RPMI7951 (cell line): ENCODE data around the gene CAMK1D. TPM values are rescaled to one million over a fixed set of nuclear protein-coding genes. Genes with fewer than 3 reads are reported as not detected.
"Not testable (repeated sequence)": the region's sequence is repeated elsewhere in the genome, so short reads cannot be mapped to it uniquely, and the experiment has no call there.

Source experiments
- DNase-seq: peaks from one replicate; pipeline ENCODE4 v3.0.0-alpha.2; 2012; ENCODE audit warnings: low read depth
- total RNA-seq: library from RNA; depleted of rRNA; stranded (reverse); fragments of >200 nt; shearing (Covaris generic); gene quantifications from 2 replicates; pipeline ENCODE4 v1.2.3, GENCODE V29; 2014

Gene CAMK1D
- total RNA-seq, 1 experiment from 2014 or later: not detected

- DNase-seq: no peak
Observed at GRCh38 chr10:12492016-12492415, 142.7 kb downstream of the CAMK1D start.

GRCh38 chr10:12497046-12497445 is 147.7 kb downstream of the CAMK1D start:
- DNase-seq: not testable (repeated sequence)

GRCh38 chr10:12499076-12499986 is 150.0 kb downstream of the CAMK1D start:
- no peak for DNase-seq

DNA sequence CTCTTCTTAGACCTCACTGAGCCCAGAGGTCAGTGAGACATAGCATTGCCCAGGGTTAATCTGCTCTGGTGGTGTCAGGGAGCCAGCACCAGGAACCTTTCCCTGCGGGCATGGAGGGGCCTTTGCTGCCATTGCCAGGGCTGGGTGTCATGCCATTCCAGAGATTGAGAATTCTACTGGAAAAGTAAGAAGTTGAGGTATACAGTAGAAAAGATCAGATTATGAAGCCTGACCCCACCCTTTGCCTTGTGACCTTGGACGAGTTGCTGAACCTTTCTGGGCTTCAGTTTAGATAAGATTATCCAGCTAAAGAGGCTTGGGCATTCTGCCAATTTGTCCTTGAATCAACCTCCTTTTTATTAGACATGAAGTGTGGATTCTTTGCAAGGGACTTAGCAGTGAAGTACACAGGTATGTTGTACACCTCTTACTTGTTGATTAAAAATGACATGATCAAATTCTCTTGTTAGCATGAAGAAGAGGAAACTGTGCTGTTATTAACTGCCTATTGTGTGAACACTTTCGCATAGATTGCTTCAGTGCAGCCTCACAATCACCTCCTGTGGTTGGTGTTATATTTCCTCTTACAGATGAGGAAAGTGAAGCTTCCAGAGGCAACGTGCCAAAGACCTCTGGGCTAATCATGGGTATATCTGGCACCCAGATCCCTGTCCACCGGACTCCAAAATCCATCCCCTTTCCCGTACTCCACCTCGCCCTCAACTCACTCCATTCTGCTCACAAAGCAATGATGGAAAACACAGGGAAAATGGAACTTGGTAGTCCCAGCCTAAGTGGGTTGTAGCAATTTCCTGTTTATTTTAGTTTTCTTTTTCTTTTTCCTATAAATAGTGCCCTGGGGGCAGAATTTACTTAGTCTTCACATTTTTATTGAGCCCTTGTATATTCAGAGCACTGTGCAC is 151.3 kb downstream of the CAMK1D start:
- no peak for DNase-seq

DNA sequence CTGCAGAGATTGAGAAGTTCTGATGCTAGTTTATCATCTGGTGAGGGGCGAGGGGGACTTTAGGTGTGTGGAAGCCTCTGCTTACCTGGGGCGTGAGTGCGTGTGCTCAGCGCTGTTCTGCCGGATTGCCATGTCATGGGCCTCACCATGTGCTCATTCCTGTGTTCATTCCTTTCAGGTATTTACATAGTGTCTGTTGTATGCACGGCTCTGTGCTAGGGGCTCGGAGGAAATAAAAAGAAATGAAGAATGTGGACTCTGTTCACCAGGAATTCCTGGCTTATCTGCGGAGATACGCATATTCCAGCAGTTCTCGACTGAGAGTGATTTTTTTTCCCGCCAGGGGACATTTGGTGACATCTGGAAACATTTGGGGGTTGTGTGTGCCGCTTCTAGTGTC is 152.0 kb downstream of the CAMK1D start:
- DNase-seq: no peak

DNA sequence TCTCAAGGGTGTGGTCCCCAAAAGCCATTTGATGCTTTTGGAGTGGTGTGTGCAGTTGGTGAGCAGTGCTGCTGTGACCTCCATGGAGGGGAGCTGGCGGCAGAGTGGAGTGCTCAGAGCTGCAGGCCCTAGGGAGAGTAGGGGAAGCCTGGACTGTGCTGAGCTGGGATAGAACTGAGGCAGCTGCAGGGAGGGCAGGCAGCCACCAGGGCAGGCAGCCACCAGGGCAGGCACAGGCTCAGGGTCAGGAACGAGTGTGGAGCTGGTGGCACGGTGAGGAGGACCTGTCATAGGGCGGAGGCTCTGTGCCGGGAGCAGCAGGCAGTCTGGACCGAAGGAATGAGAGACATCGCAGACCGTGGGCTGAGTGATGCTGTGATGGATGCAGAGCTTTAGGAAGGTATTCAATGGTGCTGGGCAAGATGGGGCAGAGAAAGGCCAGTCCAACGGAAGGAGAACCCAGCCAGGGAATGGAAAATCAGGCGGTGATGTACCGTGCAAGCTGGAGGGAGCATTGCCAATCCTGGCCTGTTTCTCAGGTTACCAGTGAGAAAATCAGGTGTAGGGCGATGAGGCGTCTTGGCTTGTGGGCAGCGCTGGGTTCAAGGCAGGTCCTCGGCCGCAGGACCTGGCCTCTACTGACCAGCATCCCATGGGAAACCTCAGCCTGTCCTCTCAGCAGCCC is 152.6 kb downstream of the CAMK1D start:
- no peak for DNase-seq

- DNase-seq: no peak
Observed at GRCh38 chr10:12502526-12503274, 153.4 kb downstream of the CAMK1D start.

DNA sequence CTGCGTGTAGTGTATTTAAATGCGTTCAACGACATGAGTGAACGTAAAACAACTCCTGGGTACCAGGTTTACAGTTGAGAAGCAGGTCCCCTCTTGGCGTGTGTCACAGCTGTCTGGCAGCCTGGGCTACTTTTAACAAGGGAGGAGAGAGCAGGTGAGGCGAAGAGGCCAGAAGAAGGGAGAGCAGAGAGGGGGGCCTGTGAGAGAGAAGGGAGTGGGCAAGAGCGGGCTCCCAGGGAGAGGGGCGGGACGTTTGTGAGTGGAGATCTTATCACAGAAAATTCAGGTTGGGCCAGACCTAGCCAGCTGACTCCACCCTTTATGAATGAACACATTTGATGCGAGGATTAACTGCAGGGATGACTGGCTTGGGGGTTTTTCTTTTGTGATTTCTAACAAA is 154.0 kb downstream of the CAMK1D start:
- DNase-seq: no peak

DNA sequence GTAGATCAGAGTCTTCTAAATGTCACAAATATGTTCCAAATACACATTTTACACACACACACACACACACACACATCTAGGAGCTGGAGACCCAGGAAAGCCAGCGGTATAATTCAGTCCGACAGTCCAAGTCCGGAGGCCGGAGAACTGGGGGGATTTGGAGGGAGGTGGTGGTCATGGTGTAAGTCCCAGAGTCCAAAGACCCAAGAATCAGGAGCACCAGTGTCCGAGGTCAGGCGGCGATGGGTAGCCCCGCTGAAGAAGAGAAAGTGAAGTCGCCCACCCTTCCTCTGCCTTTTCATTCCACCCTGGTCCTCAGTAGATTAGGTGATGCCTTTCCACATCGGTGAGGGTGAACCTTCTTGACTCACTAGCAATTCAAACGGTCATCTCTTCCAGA is 154.8 kb downstream of the CAMK1D start:
- no peak for DNase-seq

GRCh38 chr10:12504628-12505027 is 155.3 kb downstream of the CAMK1D start:
- DNase-seq: no peak

GRCh38 chr10:12505683-12506082 is 156.3 kb downstream of the CAMK1D start:
- no peak for DNase-seq

- DNase-seq: no peak
Observed at GRCh38 chr10:12507165-12507850, 158.0 kb downstream of the CAMK1D start.

- DNase-seq: no peak
Observed at GRCh38 chr10:12508165-12508564, 158.8 kb downstream of the CAMK1D start.

GRCh38 chr10:12509016-12509793 is 159.9 kb downstream of the CAMK1D start:
- DNase-seq: no peak

DNA sequence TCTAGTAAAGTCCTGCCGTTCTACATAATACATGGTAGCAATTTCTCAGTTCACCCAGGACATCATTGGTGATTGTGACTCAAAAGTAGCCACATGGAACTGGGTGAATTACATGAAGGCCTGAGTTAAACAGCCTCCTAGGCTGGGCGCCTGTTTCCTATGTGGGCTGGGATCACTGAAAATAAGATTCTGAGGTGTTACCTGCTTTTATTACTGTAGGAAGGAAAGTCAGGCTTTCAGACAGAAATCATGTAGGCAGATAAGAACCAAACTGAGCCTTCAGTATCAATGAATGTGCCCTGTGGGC is 160.4 kb downstream of the CAMK1D start:
- DNase-seq: no peak

- no peak for DNase-seq
Observed at GRCh38 chr10:12510501-12510941, 161.2 kb downstream of the CAMK1D start.

DNA sequence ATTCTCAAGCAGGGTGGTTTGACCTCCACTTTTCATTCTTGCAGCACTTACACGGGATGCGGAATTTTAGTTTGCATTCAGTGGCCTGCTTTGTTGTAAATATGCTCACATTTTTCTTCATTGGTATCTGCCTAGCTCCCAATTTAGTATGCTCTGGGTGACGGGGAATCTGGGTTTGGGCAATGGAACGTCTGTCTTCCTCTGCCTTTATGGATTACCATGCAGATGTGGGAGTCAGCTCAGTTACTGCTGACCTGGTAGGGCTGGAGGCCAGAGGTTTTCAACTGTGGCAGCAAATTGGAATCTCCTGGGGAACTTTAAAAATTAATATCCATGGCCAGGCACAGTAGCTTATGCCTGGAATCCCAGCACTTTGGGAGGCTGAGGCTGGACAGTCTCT is 161.6 kb downstream of the CAMK1D start:
- DNase-seq: no peak

- DNase-seq: no peak
Observed at GRCh38 chr10:12511651-12512050, 162.3 kb downstream of the CAMK1D start.

DNA sequence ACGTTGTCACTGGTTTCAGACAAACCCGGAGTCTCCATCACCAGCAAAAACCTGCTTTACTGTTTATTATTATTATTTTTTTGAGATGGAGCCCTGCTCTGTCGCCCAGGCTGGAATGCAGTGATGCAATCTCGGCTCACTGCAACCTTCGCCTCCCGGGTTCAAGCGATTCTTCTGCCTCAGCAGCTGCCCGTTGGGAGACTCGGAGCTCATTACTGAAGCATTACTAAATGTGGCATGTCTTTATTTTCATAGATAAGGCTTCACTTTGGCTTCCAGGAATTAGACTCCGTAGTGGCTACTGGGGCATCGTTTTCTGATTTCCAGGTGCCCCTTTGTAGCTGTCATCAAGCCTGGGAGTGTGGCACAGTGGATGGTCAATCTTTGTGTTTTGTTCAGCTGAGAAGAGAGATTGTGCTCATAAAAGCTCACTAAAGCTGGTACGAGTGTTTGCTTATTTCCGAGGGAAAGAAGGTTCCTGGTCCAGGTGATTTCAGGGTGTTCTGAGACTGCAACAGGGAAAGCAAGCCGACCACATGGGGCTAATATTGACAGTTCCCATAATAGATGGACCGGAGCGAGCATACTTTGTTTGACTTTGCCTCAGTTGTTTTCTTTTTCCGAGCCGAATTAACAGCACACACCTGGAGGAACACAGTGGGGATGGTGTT is 163.1 kb downstream of the CAMK1D start:
- DNase-seq: no peak

DNA sequence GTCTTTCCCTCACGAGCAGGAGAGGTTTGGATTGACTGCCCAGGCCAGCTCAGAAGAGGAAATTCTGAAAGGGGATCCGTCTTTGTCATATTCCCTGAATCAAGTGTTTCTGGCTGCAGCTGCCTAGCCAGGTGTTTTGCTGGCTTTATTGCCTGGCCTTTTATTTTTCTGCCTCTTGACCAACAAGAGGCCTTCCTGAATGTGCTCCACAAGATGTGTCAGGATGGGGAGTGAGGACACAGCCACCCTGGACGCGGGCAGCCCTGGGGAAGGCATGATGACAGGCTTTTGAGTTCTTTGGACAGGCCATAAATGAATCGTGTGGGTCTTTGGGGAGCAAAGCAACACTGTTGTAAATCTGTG is 163.6 kb downstream of the CAMK1D start:
- DNase-seq: no peak
